ENCODE measurements around the gene CHD9NB.

CHD9NB gene

GRCh38 chr16:53024045-53024444 is 28.7 kb downstream of the CHD9NB start:
- no peak for DNase-seq

- peak; percentile 49 for DNase-seq
These were observed 30.3 kb downstream of the CHD9NB start for GRCh38 chr16:53022374-53022773.

GRCh38 chr16:53018834-53019416 is 33.8 kb downstream of the CHD9NB start:
- DNase-seq: no peak

- DNase-seq: no peak
These were observed 38.4 kb downstream of the CHD9NB start for GRCh38 chr16:53014287-53014686.

GRCh38 chr16:53007095-53007494 is 45.6 kb downstream of the CHD9NB start:
- DNase-seq: no peak

GRCh38 chr16:52997922-52998321 is 54.8 kb downstream of the CHD9NB start:
- no peak for DNase-seq

- no peak for DNase-seq
These were observed 57.8 kb downstream of the CHD9NB start for GRCh38 chr16:52994942-52995341.

GRCh38 chr16:52993179-52993578 is 59.5 kb downstream of the CHD9NB start:
- DNase-seq: no peak

- DNase-seq: no peak
These were observed 61.1 kb downstream of the CHD9NB start for GRCh38 chr16:52991572-52991971.

All from fibroblast of skin of back (primary cell).